Activated CD8-positive, alpha-beta T cell treated with anti-CD3 and anti-CD28 coated beads for 36 hours (primary cell): Measurements from ENCODE around the gene KMT5B. TPM values are rescaled to one million over a fixed set of nuclear protein-coding genes. Genes with fewer than 3 reads are reported as not detected.

Source experiments
- ATAC-seq: fragments of 200-7000 bp; cut with Tn5 transposase; one replicate; pipeline ENCODE4 v1.10.0; 2021; ENCODE audit warnings: mild to moderate bottlenecking, moderate library complexity
- CTCF ChIA-PET: fragments of 350-600 bp; sonication (Branson Sonifier 250); formaldehyde crosslinking; loops from one replicate; lab custom pipeline; 2021; ENCODE audit warnings: antibody characterized with exemption; lab: Charles Lee
- POLR2A ChIA-PET: fragments of 350-600 bp; sonication (Branson Sonifier 250); formaldehyde crosslinking; loops from one replicate; lab custom pipeline; 2021; ENCODE audit warnings: antibody characterized with exemption; lab: Charles Lee
- DNase-seq: peaks from one replicate; pipeline ENCODE4 v3.0.0-alpha.2; 2020
- H3K27ac Mint-ChIP-seq: one replicate; pipeline ENCODE4 v1.8.0; 2021; ENCODE audit warnings: mild to moderate bottlenecking, mixed read lengths
- H3K27me3 Mint-ChIP-seq: one replicate; pipeline ENCODE4 v1.8.0; 2021; ENCODE audit warnings: mixed read lengths
- H3K36me3 Mint-ChIP-seq: one replicate; pipeline ENCODE4 v1.8.0; 2021; ENCODE audit warnings: low read depth, mixed read lengths
- H3K4me1 Mint-ChIP-seq: one replicate; pipeline ENCODE4 v1.8.0; 2021; ENCODE audit warnings: low read depth, mixed read lengths
- H3K4me3 Mint-ChIP-seq: one replicate; pipeline ENCODE4 v1.8.0; 2021; ENCODE audit warnings: mild to moderate bottlenecking, moderate library complexity, mixed read lengths
- H3K9me3 Mint-ChIP-seq: one replicate; pipeline ENCODE4 v1.8.0; 2021; ENCODE audit warnings: mixed read lengths
- CTCF ChIP-seq: fragments of 200-600 bp; IDR thresholded peaks from one replicate; pipeline ENCODE4 v1.8.0; 2022; ENCODE audit warnings: antibody characterized with exemption, mild to moderate bottlenecking
- intact Hi-C: fragments of 100-400 bp; cut with micrococcal nuclease; formaldehyde crosslinking; loops from one replicate; pipeline ENCODE4 v1.10.0; 2022
- total RNA-seq, 2 experiments: library from RNA; stranded (reverse); gene quantifications; one replicate each; pipeline ENCODE4 v1.2.3, GENCODE V29; 2021

The KMT5B gene
- total RNA-seq, 2 experiments from 2014 or later = 16.9 to 17.9 TPM

- peaks cover 29% of the 10 kb centered on the region for H3K4me1 Mint-ChIP-seq
- no peak for TF ChIP-seq CTCF
- DNase-seq (no peak), ATAC-seq (no peak)
- H3K27me3 Mint-ChIP-seq = no peaks in the 10 kb centered on the region
- ChIA-PET POLR2A (interaction anchor here (0.6 to 1.7 kb wide), 5 partner anchors 10 to 734 kb away, joined by 3 to 6 read pairs (median 3); no protein-coding TSS in a partner anchor), CTCF (interaction anchor here (1.1 to 1.5 kb wide), 4 partner anchors 8 to 86 kb away, joined by 3 to 4 read pairs (median 3); no protein-coding TSS in a partner anchor)
- H3K9me3 Mint-ChIP-seq = no peaks in the 10 kb centered on the region
- intact Hi-C loops = no loop called here
- H3K4me3 Mint-ChIP-seq = no peak overlapping the region
- peaks cover 10% of the 10 kb centered on the region for H3K36me3 Mint-ChIP-seq
- H3K27ac Mint-ChIP-seq = no peak overlapping the region
Observed at GRCh38 chr11:68117853-68118470, 95.1 kb downstream of the KMT5B start.

DNA sequence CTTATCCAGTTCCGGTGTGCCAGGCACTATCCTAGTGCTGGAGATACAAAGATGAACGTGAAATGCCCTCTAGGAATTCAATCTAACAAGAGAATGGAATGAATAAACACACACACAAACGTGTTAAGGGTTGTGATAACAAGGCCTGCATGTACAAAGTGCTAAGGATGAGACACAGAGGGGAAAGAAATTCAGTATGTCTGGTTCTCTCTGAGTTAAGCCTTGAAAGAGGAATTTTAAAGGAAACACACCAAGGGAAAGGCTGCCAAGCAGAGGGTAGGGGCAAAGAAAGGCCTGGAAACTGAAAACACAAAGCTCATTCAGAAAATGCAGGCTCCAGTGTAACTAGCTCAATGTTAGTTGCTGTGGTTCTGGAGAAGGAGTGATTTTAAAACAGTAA, 96.1 kb downstream of the KMT5B start:
- POLR2A ChIA-PET = interaction anchor here (1.3 to 1.7 kb wide), 2 partner anchors 47 to 78 kb away, joined by 3 to 4 read pairs; partner anchors contain the start of gene TCIRG1
- intact Hi-C loops = no loop called here
- no peak for TF ChIP-seq CTCF
- Mint-ChIP-seq H3K36me3 (peaks cover 10% of the 10 kb centered on the region), H3K27ac (no peak overlapping the region), H3K9me3 (no peaks in the 10 kb centered on the region), H3K4me3 (no peak overlapping the region), H3K27me3 (no peaks in the 10 kb centered on the region), H3K4me1 (peaks cover 26% of the 10 kb centered on the region)
- CTCF ChIA-PET = interaction anchor here (1.1 to 1.3 kb wide), 2 partner anchors 17 to 87 kb away, joined by 3 to 4 read pairs; no protein-coding TSS in a partner anchor
- DNase-seq = no peak
- no peak for ATAC-seq

GRCh38 chr11:68116126-68116525, 97.0 kb downstream of the KMT5B start:
- no peaks in the 10 kb centered on the region for H3K9me3 Mint-ChIP-seq
- ATAC-seq (no peak), DNase-seq (no peak)
- H3K27me3 Mint-ChIP-seq = no peaks in the 10 kb centered on the region
- intact Hi-C loops = no loop called here
- CTCF ChIA-PET = no interaction called here
- peaks cover 24% of the 10 kb centered on the region for H3K4me1 Mint-ChIP-seq
- H3K4me3 Mint-ChIP-seq = no peak overlapping the region
- H3K36me3 Mint-ChIP-seq = peaks cover 10% of the 10 kb centered on the region
- POLR2A ChIA-PET = interaction anchor here (1.3 to 1.7 kb wide), 2 partner anchors 48 to 77 kb away, joined by 3 to 4 read pairs; partner anchors contain the start of gene TCIRG1
- no peak overlapping the region for H3K27ac Mint-ChIP-seq
- TF ChIP-seq CTCF = no peak

GRCh38 chr11:68115285-68115684, 97.8 kb downstream of the KMT5B start:
- ChIA-PET CTCF (no interaction called here), POLR2A (no interaction called here)
- intact Hi-C loops = no loop called here
- ATAC-seq (no peak), DNase-seq (no peak)
- no peak for TF ChIP-seq CTCF
- Mint-ChIP-seq H3K9me3 (no peaks in the 10 kb centered on the region), H3K27ac (no peak overlapping the region), H3K4me1 (peaks cover 24% of the 10 kb centered on the region), H3K36me3 (peaks cover 10% of the 10 kb centered on the region), H3K27me3 (no peaks in the 10 kb centered on the region), H3K4me3 (no peak overlapping the region)

DNA sequence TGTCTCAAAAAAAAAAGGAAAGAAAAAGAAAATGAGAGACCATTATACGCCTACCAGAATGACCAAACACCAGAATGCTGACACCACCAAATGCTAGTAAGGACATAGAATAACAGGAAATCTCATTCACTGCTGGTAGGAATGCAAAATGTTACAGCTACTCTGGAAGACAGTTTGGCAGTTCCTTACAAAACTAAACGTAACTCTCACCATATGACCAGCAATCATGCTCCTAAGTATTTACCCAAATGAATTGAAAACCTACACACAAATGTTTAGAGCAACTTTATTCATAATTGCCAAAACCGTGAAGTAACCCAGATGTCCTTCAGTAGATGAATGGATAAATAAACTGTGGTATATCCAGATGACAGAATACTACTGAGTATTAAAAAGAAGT, 99.1 kb downstream of the KMT5B start:
- Mint-ChIP-seq H3K4me3 (no peak overlapping the region), H3K27me3 (no peaks in the 10 kb centered on the region), H3K4me1 (peaks cover 17% of the 10 kb centered on the region), H3K27ac (no peak overlapping the region), H3K9me3 (no peaks in the 10 kb centered on the region), H3K36me3 (peaks cover 6% of the 10 kb centered on the region)
- ATAC-seq = no peak
- TF ChIP-seq CTCF = no peak
- POLR2A ChIA-PET = no interaction called here
- intact Hi-C loops = no loop called here
- no peak for DNase-seq
- CTCF ChIA-PET = no interaction called here
